Stimulated activated CD8-positive, alpha-beta memory T cell treated with anti-CD3 and anti-CD28 coated beads, Interleukin-12 subunit alpha, Interleukin-12 subunit beta, amount 100 ng/mL, for 4 hours (primary cell): ENCODE results near the gene TPST2.

Experiments
- DNase-seq: peaks from one replicate; pipeline ENCODE4 v3.0.0-alpha.2; 2020; ENCODE audit warnings: low read depth

TPST2 gene

GRCh38 chr22:26610072-26610958 is 20.4 kb upstream of the TPST2 start:
- no peak for DNase-seq

GRCh38 chr22:26609287-26609686 is 19.4 kb upstream of the TPST2 start:
- DNase-seq = no peak

DNA sequence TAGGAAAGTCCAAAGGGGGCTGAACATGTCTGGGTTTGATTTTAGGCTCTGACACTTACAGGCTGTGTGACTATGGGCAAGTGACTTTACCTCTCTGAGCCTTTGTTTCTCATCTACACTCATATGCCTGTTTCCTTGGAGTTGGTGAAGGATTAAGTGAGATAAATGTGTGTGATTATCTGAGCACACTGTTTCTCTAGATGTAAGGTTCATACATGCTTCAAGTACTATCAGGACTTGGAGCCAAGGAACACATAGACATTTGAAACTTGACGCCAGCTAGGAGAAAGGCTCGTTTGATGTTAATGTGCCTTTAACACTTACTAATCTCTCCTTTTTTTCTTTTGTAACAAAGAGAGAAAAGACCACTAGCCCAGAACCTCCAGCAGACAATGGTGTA is 18.2 kb upstream of the TPST2 start:
- no peak for DNase-seq

GRCh38 chr22:26606611-26607010 is 16.7 kb upstream of the TPST2 start:
- DNase-seq = no peak

GRCh38 chr22:26604368-26604767 is 14.4 kb upstream of the TPST2 start:
- no peak for DNase-seq

DNA sequence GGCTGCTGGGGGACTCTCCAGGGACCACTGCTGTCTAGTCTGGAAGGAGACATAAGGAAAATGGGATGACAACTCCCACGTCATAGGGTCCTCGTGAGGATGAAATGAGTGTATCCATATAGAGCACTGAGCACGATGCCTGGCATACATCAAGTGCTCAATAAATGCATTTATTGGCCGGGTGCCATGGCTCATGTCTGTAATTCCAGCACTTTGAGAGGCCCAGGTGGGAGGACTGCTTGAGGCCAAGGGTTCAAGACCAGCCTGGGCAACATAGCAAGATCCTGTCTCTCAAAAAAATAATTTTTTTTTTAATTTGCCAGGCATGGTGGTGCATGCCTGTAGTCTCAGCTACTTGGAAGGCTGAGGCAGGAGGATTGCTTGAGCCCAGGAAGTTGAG is 12.2 kb upstream of the TPST2 start:
- DNase-seq = no peak

GRCh38 chr22:26601726-26602125 is 11.8 kb upstream of the TPST2 start:
- no peak for DNase-seq

DNA sequence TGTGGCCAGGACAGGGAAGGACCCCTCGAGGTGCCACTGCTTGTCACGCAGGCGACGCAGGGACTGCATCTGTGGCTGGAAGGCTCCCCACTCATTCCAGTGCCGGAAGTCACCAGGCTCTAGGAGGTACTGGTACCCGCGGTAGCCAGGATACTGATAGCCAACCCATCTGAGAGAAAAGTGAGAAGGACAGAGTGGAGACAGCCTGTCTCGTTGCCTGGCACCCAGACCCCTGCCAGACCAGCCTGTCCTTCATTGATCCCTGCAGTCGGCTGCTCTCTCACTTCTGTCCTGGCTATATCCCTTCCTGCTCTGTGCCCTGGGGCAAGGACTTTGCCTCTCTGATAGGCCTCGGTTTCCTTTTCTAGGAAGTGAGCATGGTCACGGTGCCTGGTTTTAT is 9.6 kb upstream of the TPST2 start:
- DNase-seq = no peak

GRCh38 chr22:26597480-26597879 is 7.5 kb upstream of the TPST2 start:
- no peak for DNase-seq

- DNase-seq = no peak
These were observed 7.1 kb upstream of the TPST2 start for GRCh38 chr22:26597026-26597425.

DNA sequence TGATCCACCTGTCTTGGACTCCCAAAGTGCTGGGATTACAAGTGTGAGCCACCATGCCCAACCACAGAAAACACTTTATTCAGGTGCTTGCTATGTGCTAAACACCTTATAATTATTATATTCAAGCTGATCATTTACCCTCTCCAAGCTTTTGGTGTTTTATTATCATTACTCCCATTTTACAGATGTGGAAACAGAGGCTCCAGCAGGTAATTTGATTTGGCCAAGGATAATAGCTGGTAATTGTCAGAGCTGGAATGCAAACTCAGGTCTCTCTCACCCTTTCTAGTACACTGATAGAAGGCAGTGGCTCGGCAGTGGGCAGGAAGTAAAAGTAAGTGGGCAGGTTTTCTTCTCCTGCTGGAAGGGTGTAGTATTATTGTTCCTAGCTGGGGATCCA is 3.8 kb upstream of the TPST2 start:
- no peak for DNase-seq

- no peak for DNase-seq
These were observed 2.5 kb upstream of the TPST2 start for GRCh38 chr22:26592421-26592891.

DNA sequence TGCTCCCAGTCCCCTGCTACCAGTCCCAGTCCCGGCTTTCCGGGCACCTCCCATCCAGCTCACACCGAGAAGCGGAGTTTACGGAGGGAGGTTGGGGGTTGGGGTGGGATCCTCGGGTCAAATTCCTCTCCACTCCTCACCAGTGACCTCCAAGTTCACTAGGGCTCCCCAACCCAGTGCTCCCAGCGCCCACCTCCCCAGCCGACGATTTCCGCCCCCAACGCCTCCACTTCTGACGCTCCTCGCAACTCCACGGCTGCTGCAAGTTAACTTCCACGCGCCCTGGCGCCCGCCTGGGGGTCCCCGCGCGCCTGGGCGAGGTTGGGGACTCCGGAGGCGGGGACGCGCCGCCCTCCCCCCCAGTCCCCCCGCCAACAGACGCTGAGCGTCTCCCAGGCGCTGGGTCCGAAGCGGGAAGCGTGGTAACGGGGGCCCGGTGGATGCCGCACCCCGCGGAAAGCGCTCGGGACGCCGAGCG is 526 bp downstream of the TPST2 start:
- no peak for DNase-seq

GRCh38 chr22:26588729-26589366 is 1.1 kb downstream of the TPST2 start:
- no peak for DNase-seq

DNA sequence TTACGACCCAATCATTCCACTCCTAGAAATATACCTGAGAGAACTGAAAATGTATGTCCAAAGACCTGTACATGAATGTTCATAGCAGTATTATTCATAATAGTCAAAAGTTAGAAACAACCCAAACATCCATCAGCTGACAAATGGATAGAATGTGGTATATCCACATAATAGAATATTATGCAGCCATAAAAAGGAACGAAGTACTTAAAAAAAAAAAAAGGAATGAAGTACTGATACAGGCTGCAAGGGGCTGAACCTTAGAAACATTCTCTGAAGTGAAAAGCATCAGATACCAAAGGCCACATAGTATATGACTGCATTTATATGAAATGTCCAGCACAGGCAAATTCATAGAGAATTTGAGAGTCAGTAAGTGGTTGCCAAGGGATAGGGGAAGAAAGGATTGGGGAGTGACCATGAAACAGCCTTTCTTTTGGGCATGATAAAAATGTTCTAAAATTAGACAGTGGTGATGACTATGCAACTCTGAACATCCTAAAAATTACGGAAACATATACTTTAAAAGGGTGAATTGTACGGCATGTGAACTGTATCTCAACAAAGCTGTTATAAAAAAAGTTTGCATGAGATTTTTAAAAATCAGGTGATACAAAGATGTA is 1.8 kb downstream of the TPST2 start:
- no peak for DNase-seq

GRCh38 chr22:26586556-26587325 is 3.2 kb downstream of the TPST2 start:
- no peak for DNase-seq

- no peak for DNase-seq
These were observed 4.7 kb downstream of the TPST2 start for GRCh38 chr22:26585104-26585790.

DNA sequence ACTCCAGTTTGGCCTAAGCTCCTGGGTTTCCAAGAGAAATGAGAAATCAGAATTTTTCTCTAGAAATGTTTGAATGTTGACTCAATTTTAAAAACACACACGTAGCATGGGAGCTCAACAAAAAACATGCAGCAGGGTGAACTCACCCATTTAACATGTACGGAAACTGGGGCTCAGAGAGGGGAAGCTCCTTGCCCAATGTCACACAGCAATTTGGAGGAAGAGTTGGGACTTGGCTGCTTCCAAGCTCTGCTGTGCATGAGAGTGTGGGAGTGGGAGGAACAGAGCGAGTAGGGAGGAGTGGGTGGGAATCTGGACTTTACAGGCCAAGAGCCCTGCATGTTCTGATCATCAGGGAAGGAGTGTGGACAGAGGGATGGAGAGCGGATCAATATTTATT is 5.9 kb downstream of the TPST2 start:
- no peak for DNase-seq

DNA sequence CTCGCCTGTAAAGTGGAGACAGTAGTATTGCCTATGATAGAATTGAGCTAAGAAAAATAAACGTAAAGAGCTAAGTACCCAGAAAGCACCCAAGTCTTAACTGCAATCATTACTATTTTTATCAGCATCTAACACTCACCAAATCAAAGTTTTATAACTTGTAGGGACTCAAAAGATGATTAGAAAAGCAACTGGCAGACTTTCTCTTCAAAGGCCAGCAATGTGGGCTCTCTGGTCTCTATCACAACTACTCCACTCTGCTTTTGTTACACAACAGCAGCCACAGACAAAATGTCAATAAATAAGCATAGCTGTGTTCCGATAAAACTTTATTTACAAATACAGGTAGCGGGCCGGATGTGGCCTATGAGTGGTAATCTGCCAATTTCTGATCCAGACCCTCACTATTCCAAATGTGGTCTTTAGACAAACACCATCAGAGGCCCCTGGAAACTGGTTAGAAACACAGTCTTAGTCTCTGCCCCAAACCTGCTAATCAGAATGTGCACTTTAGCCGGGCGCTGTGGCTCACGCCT is 8.2 kb downstream of the TPST2 start:
- no peak for DNase-seq

DNA sequence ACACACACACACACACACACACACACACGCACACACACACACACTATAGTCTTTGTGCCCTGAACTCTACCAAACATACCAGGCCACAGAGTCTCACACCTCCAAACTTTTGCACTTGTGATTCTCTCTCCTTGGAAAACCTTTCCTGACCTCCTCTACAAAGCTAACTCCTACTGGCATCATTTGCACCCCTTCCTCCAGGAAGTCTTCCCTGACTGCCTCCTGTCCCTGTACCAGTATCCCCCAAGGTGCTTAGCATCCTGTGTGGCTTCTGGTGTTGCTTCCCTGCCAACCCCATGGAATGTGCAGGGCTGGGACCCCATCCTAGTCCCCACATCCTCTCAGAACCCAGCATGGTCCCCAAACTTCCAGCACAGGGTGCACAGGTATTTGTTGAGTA is 8.9 kb downstream of the TPST2 start:
- no peak for DNase-seq

- DNase-seq = no peak
These were observed 9.5 kb downstream of the TPST2 start for GRCh38 chr22:26580240-26580962.
